Bladder microvascular endothelial cell (primary cell): ENCODE measurements around the gene MAP3K7. TPM values are rescaled to one million over a fixed set of nuclear protein-coding genes. Genes with fewer than 3 reads are reported as not detected.

Experiments
- total RNA-seq: library from RNA; depleted of rRNA; stranded (reverse); fragments of >200 nt; gene quantifications from 2 replicates; pipeline ENCODE4 v1.2.3, GENCODE V29; 2014

MAP3K7 gene
- 14.6 and 33.4 TPM in 2 replicates for total RNA-seq

GRCh38 chr6:90586836-90587638 lies at the start of gene MAP3K7:
MAP3K7 (minus strand) TSS chr6:90587072; CDS start chr6:90586883, 189 bp downstream.

